HPDE6-E6E7 (cell line): ENCODE data around the gene INO80.

Source experiments
- DNase-seq: peaks from one replicate; pipeline ENCODE4 v3.0.0; 2011; ENCODE audit warnings: missing footprints; ENCODE audit errors: extremely low spot score

INO80 gene

GRCh38 chr15:40949756-40950207 is 166.3 kb downstream of the INO80 start:
- no peak for DNase-seq

- DNase-seq: no peak
These were observed 167.2 kb downstream of the INO80 start for GRCh38 chr15:40948706-40949473.

GRCh38 chr15:40944510-40945296 is 171.4 kb downstream of the INO80 start:
- no peak for DNase-seq

DNA sequence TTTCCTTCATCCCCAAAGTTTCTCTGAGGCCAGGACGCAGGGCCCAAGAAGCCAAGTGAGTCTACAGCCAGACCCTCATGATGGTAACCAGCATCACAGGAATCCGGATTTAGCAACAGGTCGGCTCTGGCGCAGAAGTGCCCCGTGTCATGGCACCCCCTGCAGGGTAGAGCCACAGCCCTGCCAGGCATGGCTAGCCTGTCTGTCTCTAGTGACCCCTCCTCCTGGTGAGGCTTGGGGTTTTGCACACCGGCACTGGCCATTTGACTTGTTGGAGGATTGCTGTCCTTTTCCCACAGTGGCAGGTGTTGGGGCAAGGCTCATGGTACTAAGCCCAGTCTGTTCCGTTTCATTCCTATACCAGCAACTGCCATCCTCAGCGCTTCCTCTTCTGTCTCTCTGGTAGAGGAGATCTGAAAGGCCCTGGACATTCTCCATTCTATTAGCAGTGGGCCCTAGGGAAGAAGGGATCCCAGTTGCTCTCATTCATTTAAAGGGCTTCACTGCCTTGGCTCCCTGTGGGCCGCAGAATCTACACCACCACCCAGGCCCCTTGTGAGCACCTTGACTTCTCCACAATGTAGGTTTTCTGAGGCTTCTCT is 172.2 kb downstream of the INO80 start:
- no peak for DNase-seq

- DNase-seq: no peak
These were observed 173.2 kb downstream of the INO80 start for GRCh38 chr15:40942878-40943277.

DNA sequence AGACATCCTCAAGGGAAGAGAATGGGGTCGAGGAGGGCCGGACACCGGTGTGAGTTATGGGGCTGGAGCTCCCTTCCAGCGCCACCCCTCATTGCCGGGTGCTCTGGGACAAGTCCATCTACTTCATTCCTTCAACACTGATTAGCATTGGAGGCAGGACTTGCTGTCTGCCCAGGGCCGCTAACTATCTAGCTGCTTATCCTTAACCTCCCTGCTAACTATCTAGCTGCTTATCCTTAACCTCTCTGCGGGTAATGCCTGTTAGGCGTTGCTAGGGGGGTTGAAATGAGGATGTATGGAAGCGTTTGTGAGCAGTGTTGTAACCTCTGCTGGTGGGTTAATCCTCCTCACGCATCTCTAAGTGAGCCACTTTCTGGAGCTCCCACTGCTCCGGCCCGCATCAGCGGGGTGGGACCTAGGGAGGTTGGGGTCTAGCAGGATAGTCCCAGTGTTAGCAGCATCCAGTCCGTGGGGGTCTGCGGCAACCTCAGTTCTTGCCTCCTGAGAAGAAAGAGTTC is 173.7 kb downstream of the INO80 start:
- DNase-seq: no peak

- DNase-seq: peak; percentile 75
These were observed 174.3 kb downstream of the INO80 start for GRCh38 chr15:40941528-40942336.

GRCh38 chr15:40941068-40941527 is 175.0 kb downstream of the INO80 start:
- DNase-seq: no peak

GRCh38 chr15:40940296-40940801 is 175.7 kb downstream of the INO80 start:
- DNase-seq: no peak

DNA sequence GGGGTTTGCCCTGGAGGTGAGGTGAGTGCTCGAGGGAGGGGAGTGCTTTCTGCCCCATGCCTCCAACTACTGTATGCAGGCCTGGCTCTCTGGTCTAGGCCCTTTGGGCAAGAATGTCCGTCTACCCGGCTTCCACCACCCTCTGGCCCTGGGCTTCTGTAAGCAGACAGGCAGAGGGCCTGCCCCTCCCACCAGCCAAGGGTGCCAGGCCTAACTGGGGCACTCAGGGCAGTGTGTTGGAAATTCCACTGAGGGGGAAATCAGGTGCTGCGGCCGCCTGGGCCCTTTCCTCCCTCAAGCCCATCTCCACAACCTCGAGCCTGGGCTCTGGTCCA is 177.6 kb downstream of the INO80 start:
- DNase-seq: no peak

DNA sequence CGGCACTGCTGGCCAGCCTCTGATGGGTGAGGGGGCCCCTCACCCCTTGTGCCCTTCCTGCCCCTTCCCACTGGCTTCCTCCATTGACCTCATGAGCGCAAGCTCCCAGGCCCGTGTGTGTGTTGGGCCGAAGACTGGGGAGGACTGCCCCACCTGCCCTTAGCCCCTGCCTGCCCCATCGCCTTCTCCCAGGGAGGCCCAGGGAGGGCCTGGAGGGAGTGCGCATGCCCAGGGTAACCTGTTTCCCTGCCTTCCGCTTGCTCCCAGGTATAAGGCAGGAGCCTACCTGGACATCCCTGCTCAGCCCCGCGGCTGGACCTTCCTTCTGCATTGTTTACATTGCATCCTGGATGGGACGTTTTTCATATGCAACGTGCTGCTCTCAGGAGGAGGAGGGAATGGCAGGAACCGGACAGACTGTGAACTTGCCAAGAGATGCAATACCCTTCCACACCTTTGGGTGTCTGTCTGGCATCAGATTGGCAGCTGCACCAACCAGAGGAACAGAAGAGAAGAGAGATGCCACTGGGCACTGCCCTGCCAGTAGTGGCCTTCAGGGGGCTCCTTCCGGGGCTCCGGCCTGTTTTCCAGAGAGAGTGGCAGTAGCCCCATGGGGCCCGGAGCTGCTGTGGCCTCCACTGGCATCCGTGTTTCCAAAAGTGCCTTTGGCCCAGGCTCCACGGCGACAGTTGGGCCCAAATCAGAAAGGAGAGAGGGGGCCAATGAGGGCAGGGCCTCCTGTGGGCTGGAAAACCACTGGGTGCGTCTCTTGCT is 178.1 kb downstream of the INO80 start:
- DNase-seq: peak; percentile 70

GRCh38 chr15:40936709-40937666 is 179.1 kb downstream of the INO80 start:
- no peak for DNase-seq

GRCh38 chr15:40936234-40936708 is 179.8 kb downstream of the INO80 start:
- DNase-seq: no peak

GRCh38 chr15:40934457-40934856 is 181.6 kb downstream of the INO80 start:
- no peak for DNase-seq

GRCh38 chr15:40933517-40933902 is 182.6 kb downstream of the INO80 start:
- DNase-seq: no peak

- no peak for DNase-seq
These were observed 183.2 kb downstream of the INO80 start for GRCh38 chr15:40932649-40933516.

- no peak for DNase-seq
These were observed 183.9 kb downstream of the INO80 start for GRCh38 chr15:40932156-40932555.
